Stimulated activated CD8-positive, alpha-beta memory T cell treated with anti-CD3 and anti-CD28 coated beads, Interleukin-12 subunit alpha, Interleukin-12 subunit beta, amount 100 ng/mL, for 24 hours (primary cell): ENCODE measurements around the gene TMEM94.
"Not testable (repeated sequence)": the region's sequence is repeated elsewhere in the genome, so short reads cannot be mapped to it uniquely, and the experiment has no call there.

Experiments
- DNase-seq: peaks from one replicate; pipeline ENCODE4 v3.0.0-alpha.2; 2020; ENCODE audit errors: extremely low read depth

The TMEM94 gene

DNA sequence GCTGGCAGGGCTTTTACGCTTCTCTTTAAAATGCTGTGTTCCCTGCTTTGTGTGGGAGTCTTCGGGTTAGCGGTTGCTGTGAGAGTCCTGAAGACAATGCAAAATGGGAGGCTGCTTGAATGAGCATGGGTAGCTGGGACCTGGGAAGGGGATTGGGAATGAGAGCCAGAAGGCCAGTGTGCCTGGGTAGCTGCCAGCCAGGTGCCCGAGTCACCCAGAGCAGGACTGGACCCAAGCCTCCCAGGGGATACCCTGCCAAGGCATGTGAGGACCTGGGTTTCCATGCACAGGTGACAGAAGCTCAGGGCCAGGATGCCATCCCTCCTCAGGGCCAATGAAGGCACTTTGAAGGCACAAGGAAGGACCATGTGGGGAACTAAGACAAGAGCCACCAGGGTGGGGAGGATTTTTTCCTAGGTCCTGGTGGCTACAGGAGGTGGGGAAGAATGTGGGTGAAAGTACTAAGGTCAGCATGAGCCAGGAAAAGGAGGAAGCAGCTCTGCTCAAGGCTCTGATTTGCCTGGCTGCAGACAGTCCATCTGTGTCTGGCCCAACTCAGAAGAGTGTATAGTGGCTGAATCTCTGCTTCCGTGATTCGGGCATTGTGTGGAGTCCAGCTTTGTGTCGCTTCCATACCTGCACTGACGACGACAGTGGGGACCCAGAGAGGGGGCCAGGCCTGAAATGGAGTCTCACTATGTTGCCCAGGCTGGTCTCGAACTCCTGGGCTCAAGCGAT is 20.5 kb downstream of the TMEM94 start:
- DNase-seq: no peak

DNA sequence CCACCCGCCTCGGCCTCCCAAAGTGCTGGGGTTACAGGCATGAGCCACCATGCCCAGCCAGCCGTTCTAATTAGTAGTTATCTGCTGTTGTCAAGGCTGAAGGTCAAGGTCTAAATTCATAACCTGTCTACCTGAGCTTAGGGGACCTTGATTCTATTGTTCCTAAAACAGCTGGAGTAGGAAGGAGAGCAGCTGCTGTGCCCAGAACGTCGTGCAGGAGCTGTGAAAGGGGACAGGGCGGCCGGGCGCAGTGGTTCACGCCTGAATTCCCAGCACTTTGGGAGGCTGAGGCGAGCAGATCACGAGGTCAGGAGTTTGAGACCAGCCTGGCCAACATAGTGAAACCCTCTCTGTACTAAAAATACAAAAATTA is 21.0 kb downstream of the TMEM94 start:
- not testable (repeated sequence) for DNase-seq

DNA sequence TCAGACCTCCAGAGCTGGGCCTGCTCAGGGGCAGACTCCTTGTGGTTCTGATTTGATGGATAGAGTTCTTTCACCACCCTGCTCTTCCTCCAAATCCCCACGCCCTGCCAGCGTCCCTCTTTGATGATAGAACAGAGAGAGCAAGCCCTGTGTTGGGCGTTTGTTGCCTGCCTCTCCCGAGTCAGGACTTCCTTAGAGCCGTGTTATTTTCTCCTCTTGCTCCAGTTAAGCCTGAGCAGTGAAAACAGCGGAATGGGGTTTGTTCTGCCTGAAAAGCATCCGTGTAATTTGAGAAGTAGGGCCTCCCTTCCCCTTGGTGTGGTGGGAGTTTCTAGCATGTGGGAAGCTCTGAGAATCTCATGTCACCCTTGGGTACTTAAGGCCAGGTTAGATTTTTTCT is 22.1 kb downstream of the TMEM94 start:
- no peak for DNase-seq

DNA sequence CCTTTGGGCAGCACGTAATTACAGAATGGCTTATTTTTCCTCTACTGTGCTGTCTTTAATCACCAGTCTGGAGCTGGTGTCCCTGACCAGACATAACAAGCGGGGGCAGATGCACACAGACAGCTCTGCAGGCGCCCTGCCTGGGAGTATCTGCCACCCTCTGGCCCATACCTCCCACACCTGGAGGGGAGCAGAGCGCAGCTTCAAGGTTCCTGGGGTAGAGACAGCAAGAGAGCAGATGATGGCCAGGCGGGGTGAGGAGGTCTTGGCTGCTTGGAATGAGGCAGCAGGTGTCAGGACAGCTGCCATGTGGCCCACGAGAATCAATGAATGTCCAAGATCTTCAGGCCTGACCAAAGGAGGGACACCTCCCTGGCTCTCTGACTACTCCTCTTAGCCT is 23.8 kb downstream of the TMEM94 start:
- DNase-seq: no peak

DNA sequence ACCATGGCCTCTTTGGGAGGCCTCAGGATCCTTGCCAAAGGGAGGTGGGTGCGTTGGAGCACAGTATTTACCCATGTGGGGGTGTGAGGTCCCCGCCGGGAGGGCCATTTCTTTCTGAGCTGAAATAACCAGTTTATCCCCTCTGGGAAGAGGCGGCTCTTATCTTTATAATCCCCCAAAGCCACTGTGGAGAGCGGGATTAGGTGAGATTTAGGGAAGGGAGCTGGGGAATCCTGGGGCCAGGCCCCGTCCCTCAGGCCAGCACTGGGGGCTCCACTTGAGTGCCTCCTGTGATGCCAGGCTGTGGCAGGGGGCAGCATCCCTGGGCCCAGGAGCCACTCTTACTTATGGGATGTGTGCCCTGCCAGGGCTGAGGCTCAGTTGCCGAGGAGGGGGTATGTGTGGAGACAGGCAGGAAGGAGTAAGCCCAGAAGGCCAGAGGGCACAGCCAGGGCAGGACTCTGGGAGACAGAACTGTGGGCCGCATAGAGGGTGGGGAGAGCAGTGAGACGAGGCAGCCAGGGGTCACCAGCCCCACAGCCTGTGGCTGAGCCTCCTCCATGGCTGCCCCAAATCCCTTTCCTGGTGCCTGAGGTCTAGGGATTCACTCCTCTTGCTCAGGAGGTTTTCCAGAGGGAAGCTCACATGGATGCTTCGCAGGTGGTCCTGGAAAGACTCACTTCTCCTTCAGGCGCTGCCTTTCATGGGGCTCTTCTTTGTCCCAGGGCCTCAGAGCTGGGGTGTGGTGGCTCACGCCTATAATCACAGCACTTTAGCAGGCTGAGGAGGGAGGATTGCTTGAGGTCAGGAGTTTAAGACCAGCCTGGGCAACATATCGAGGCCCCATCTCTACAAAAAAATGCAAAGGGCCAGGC is 25.0 kb downstream of the TMEM94 start:
- DNase-seq: no peak

DNA sequence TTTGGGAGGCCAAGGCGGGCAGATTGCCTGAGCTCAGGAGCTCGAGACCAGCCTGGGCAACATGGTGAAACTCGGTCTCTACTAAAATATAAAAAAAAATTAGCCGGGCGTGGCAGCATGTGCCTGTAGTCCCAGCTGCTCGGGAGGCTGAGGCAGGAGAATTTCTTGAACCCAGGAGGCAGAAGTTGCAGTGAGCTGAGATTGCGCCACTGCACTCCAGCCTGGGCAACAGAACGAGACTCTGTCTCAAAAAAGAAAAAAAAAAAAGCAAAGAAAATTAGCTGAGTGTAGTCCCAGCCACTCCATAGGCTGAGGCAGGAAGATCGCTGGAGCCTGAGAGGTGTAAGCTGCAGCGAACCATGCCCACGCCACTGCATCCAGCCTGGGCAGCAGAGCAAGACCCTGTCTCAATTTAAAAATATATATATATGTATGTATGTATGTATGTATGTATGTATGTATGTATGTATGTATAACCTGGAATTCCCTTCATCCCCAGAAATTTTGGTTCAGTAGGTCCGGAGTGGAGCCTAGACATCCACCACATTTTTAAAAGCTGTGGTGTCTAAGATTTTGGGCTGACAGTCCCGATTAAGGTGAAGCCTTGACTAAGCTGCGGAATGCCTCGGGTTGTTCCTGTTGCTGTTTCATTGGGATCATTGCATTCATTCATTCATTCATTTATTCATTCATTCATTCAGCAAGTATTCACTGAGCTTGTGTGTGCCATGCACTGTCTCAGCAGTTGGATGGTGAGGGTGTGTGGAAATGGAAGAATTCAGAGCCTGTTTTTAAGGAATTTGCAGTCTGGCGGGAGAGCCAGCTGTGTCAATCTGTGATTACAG is 25.9 kb downstream of the TMEM94 start:
- no peak for DNase-seq

DNA sequence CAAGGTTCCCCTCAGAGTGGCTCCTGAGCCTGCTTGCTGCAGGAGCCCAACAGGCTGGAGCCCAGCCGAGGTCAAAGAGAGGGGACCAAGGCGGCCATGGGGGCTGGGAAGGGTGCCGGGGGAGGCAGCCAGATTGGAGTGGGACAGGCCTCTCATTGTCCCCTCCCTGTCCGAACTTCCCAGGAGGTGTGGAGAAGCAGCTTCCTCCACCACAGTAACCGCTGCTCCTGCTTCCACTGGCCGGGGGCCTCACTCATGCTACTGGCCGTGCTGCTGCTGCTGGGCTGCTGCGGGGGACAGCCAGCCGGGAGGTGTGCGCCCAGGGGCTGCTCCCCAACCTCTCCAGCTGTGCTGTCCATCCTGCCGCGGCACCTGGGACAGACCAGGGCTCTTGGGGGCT is 29.3 kb downstream of the TMEM94 start:
- no peak for DNase-seq

DNA sequence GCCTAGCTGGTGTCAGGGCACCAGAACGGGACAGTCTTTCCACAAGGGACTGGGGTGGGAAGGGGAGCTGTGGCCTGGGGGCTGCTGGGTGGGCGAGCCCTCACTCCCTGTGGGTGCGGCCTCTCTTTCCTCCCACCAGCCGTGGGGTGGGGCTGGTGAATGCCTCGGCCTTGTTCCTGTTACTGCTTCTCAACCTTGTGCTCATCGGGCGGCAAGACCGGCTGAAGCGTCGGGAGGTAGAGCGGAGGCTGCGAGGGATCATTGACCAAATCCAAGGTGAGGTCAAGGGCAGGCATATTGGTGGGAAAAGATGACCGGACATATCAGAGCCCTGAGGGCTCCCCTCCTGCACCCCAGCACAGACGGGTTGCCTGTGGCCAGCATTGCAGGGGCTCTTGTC is 29.7 kb downstream of the TMEM94 start:
- no peak for DNase-seq

DNA sequence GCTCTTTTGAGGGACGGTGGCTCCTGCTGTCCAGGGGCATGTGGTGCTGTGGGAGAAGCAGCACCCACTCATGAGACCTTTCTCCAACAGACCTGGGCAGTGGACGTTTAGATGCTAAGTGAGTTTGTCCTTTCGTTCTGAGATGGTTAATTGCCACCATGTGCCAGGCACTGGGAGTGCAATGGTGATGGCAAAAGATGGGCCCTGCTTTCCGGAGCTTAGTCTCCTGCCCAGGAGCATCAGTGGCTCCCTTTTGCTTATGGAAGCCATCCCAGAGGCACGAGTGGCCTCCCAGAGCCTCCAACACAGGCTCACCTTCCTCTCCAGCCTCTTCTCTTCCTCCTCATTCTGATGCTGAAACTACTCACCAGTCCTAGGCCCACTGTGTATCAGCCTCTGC is 30.5 kb downstream of the TMEM94 start:
- no peak for DNase-seq

DNA sequence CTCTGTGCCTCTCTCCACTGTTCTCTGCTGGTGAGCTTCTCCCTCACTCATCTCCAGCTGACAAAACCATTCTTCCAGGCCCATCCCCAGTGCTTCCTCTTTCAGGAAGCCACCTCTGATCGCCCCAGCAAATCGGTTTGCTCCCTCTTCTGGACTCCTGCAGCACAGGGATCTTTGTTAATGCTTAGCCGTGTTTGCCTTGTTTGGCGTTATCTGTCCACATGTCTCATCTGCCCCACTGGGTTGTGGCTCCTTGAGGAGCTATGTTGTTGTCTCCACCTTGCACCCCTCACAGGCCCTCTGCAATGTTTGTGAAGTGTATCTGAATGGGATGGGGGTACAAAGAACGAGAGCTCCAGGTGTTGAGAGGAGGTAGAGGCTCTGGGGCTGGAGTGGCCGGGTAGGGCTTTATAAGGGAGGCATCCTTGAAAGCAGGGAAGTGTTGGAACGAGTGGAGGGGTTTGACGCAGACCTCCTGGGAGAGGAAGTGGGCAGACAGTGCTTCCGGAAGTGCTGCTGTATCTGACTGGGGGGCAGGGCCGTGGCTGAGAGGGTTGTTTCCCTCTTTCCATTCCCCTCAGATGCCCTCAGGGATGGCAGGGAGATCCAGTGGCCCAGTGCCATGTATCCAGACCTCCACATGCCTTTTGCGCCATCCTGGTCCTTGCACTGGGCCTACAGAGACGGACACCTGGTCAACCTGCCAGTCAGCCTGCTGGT is 31.1 kb downstream of the TMEM94 start:
- DNase-seq: peak; percentile 14

DNA sequence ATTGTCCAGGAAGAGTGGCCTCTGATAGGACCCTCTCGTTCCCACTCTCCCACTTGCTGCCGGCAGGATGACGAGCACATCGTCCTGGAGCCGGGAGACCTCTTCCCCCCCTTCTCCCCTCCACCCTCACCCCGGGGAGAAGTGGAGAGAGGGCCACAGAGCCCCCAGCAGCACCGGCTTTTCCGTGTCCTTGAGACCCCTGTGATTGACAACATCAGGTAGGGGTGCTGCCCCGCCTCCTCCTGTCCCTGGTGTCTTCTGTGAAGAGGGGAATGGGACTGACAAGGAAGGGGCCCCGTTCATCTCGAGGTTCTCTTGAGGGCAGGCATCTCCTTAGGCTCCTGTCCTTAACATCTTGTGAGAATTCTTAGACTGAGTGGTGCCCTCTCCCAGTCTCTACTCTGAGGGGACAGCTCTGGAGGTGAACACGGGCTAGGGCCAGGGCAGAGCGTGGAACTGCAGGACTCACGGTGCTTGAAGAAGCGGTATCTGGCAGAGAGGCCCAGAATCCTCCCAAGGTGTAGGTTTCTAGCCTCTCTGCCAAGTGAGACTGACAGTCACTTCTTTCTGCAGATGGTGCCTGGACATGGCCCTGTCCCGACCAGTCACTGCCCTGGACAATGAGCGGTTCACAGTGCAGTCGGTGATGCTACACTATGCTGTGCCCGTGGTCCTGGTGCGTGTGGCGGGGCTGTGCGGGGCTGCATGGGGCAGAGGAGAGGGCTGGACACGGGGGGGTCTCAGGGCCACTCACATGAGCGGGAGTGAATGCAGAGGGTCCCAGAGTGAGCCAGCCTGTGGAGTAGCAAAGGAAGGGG is 32.5 kb downstream of the TMEM94 start:
- DNase-seq: no peak

DNA sequence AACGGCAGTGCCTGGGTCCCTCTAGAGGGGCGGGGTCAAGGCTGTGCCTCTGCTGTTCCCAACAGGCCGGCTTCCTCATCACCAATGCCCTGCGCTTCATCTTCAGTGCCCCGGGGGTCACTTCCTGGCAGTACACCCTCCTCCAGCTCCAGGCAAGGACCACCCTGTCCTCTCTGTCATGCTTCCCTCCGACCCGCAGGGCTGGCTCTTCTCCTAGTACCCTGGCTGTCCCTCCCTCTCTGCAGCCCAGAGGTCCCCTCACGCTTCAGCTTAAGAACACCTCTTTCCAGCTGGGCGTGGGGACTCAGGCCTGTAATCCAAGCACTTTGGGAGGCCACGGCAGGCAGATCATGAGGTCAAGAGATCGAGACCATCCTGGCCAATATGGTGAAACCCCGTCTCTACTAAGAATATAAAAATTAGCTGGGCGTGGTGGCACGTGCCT is 33.1 kb downstream of the TMEM94 start:
- DNase-seq: no peak

DNA sequence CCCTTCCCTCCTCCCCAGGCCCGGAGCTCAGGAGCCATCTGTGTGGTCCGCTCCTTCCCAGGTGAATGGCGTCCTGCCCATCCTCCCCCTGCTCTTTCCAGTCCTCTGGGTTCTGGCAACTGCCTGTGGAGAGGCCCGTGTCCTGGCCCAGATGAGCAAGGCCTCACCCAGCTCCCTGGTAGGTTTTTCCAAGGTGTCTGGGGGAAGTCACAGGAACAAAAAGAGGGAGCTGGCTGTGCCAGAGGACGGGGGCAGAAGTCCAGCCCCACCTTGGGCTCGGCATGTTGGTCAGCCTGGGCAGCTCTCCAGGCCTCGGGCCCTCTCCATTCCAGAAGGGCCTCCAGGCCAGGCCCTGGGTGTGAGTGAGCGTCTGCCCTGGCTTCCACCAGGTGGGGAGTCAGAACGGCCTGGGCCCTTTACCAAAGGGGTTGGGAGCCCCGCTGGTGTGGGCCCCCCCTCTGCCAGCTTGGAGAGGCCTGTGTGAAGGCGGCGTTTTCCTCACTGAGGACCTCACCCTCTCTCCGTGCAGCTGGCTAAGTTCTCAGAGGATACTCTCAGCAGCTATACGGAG is 33.8 kb downstream of the TMEM94 start:
- no peak for DNase-seq

DNA sequence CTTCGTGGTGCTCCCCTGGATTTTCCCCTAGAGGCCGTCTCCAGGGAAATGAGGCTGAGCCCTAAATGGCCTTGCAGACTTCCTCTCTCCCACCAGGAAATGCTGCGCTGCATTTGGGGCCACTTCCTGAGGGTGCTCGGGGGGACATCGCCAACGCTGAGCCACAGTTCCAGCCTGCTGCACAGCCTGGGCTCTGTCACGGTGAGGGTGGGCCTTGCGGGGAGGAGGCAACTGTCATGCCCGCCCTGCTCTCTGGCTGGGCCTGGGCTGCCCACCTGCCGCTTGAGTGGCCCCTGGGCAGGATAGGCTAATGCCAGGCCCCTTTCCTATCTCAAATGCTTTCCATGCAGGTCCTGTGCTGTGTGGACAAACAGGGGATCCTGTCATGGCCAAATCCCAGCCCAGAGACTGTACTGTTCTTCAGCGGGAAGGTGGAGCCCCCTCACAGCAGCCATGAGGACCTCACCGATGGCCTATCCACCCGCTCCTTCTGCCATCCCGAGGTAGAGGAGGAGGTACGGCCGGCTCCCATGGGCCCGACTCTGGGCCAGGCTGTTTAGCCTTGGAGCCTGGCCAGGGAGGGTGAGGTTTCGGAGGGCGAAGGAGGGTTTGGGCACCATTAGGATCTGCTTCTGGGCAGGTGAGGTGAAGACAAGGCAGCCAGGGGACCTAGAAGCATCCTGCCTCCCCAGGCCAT is 34.7 kb downstream of the TMEM94 start:
- no peak for DNase-seq

DNA sequence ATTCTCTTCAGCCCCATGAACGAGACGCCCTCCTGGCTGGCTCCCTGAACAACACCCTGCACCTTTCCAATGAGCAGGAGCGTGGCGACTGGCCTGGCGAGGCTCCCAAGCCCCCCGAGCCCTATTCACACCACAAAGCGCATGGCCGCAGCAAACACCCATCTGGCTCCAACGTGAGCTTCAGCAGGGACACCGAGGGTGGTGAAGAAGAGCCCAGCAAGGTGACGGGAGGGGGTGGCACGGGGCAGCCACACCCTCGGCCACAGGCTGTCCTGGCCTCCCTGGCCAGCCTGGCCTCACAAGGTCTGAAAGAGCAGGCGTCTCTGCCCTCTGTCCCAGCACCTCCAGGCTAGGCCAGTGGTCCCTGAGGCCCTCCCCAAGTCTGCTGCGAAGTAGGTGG is 35.2 kb downstream of the TMEM94 start:
- no peak for DNase-seq

DNA sequence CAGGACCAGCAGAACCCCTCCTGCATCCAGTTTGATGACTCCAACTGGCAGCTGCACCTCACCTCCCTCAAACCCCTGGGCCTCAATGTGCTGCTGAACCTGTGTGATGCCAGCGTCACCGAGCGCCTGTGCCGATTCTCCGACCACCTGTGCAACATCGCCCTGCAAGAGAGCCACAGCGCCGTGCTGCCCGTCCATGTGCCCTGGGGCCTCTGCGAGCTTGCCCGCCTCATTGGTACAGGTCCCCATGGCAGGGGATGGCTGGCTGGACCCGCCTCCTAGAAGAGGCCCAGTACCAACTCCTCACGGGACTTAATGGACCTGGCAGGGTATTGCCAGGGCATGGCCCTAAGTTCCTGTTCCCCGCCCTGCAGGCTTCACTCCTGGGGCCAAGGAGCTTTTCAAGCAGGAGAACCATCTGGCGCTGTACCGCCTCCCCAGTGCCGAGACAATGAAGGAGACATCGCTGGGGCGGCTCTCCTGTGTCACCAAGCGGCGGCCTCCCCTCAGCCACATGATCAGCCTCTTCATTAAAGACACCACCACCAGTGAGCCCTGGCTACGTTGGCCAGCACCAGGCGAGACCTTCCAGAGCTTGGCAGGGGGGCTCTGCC is 36.2 kb downstream of the TMEM94 start:
- no peak for DNase-seq

DNA sequence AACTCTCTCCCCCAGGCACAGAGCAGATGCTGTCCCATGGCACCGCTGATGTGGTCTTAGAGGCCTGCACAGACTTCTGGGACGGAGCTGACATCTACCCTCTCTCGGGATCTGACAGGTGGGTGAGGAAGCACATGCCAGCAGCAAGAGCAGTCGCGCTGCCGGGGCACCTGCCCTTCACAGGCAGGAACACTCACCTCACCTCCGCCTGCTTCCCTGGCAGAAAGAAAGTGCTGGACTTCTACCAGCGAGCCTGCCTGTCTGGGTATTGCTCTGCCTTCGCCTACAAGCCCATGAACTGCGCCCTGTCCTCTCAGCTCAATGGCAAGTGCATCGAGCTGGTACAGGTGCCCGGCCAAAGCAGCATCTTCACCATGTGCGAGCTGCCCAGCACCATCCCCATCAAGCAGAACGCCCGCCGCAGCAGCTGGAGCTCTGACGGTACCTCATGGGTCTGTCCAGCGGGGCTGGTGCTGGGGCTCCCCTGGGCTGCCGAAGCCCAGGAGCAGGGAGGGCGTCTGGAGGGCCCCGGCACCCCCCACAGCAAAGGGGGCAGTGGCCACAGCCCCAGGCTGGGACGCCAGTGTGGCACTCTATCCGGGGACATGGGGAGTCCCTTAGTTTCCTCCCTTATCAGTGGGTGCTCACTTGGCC is 37.2 kb downstream of the TMEM94 start:
- DNase-seq: no peak

DNA sequence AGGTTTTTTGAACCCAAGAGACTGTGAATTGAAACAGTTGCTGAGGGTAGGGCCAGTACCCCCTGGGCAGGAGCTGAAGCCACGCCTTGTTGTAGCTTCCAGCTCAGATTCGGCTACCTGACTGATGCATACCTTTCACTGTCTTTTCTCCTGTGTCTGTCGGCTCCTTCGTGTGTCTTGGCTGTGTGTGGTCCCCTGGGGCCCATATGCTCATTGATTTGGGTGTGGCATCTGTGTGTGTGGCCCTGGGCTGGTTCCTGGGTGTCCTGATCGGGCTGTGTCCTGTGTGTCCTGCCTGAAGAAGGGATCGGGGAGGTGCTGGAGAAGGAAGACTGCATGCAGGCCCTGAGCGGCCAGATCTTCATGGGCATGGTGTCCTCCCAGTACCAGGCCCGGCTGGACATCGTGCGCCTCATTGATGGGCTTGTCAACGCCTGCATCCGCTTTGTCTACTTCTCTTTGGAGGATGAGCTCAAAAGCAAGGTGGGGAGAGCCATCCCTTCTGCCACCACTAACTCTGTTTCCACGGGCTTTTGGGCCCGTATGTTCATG is 38.0 kb downstream of the TMEM94 start:
- DNase-seq: no peak

DNA sequence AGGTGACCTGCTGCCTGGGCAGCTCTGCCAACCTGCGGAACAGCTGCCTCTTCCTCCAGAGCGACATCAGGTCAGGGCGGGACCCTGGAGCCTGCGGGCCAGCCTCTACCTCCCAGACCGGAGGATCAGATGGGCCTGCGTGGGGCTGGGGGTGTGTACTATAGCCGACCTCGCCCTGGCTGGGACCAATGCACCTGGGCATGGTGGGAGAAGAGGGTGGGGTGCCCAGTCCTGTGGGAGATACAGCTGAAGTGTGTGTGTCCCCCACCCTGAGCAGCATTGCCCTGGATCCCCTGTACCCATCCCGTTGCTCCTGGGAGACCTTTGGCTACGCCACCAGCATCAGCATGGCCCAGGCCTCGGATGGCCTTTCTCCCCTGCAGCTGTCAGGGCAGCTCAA is 39.6 kb downstream of the TMEM94 start:
- DNase-seq: no peak
